Uterus (tissue), 2 donors: ENCODE data around the gene CACHD1.

Experiments
- POLR2A ChIP-seq, 2 donors: fragments of 450-650 bp; IDR thresholded peaks; one replicate each; pipeline ENCODE4 v1.6.1; 2016; ENCODE audit warnings: antibody characterized with exemption in 2 of 2, mild to moderate bottlenecking in 1 of 2, moderate library complexity in 1 of 2
- TF ChIP-seq, protein P1 (sequence below), 4 experiments: fragments of 200-600 bp in 2 of 4; fragments of 450-650 bp in 2 of 4; sonication (generic) in 2 of 4; IDR thresholded peaks; one replicate each; pipeline ENCODE4 v1.5.1; 2016 to 2019; ENCODE audit warnings: antibody characterized with exemption in 4 of 4, mild to moderate bottlenecking in 2 of 4, moderate library complexity in 1 of 4

- TF ChIP-seq, protein P1, sequence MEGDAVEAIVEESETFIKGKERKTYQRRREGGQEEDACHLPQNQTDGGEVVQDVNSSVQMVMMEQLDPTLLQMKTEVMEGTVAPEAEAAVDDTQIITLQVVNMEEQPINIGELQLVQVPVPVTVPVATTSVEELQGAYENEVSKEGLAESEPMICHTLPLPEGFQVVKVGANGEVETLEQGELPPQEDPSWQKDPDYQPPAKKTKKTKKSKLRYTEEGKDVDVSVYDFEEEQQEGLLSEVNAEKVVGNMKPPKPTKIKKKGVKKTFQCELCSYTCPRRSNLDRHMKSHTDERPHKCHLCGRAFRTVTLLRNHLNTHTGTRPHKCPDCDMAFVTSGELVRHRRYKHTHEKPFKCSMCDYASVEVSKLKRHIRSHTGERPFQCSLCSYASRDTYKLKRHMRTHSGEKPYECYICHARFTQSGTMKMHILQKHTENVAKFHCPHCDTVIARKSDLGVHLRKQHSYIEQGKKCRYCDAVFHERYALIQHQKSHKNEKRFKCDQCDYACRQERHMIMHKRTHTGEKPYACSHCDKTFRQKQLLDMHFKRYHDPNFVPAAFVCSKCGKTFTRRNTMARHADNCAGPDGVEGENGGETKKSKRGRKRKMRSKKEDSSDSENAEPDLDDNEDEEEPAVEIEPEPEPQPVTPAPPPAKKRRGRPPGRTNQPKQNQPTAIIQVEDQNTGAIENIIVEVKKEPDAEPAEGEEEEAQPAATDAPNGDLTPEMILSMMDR (IDR thresholded peaks at IDR 0.05): no peak
- no peak for TF ChIP-seq POLR2A (IDR thresholded peaks at IDR 0.05)
Measured at GRCh38 chr1:64522740-64523139, 52.8 kb downstream of the CACHD1 start.
